HG03060 (cell line): ENCODE data around the gene AMFR.

Source experiments
- ATAC-seq: cut with Tn5 transposase; IDR thresholded peaks from one replicate; pipeline ENCODE4 v1.9.1; 2021; ENCODE audit warnings: low read depth, moderate number of reproducible peaks; ENCODE audit not compliant: unreplicated experiment

AMFR gene

GRCh38 chr16:56337131-56337857 is 88.1 kb downstream of the AMFR start:
- ATAC-seq, result no peak

- no peak for ATAC-seq
Observed at GRCh38 chr16:56336711-56337110, 88.6 kb downstream of the AMFR start.

- ATAC-seq, result no peak
Observed at GRCh38 chr16:56336071-56336688, 89.2 kb downstream of the AMFR start.

GRCh38 chr16:56334761-56335160 is 90.6 kb downstream of the AMFR start:
- ATAC-seq, result no peak

GRCh38 chr16:56332464-56333079 is 92.8 kb downstream of the AMFR start:
- ATAC-seq, result no peak

- ATAC-seq, result no peak
Observed at GRCh38 chr16:56331915-56332314, 93.4 kb downstream of the AMFR start.

- no peak for ATAC-seq
Observed at GRCh38 chr16:56331399-56331798, 93.9 kb downstream of the AMFR start.

GRCh38 chr16:56330476-56330875 is 94.9 kb downstream of the AMFR start:
- no peak for ATAC-seq

GRCh38 chr16:56329887-56330286 is 95.5 kb downstream of the AMFR start:
- ATAC-seq, result no peak

- ATAC-seq, result no peak
Observed at GRCh38 chr16:56328276-56329022, 96.9 kb downstream of the AMFR start.

- no peak for ATAC-seq
Observed at GRCh38 chr16:56327929-56328258, 97.5 kb downstream of the AMFR start.

- no peak for ATAC-seq
Observed at GRCh38 chr16:56327071-56327928, 98.0 kb downstream of the AMFR start.

- no peak for ATAC-seq
Observed at GRCh38 chr16:56325956-56326355, 99.4 kb downstream of the AMFR start.

GRCh38 chr16:56324406-56324805 is 100.9 kb downstream of the AMFR start:
- ATAC-seq, result no peak

GRCh38 chr16:56321571-56321970 is 103.8 kb downstream of the AMFR start:
- ATAC-seq, result no peak

GRCh38 chr16:56320811-56321558 is 104.4 kb downstream of the AMFR start:
- ATAC-seq, result no peak

GRCh38 chr16:56320056-56320455 is 105.3 kb downstream of the AMFR start:
- no peak for ATAC-seq

GRCh38 chr16:56319376-56319775 is 106.0 kb downstream of the AMFR start:
- ATAC-seq, result no peak

- no peak for ATAC-seq
Observed at GRCh38 chr16:56318827-56319140, 106.6 kb downstream of the AMFR start.
